Astrocyte (in vitro differentiated cells and primary cell): Measurements from ENCODE around the gene ENOPH1. TPM values are rescaled to one million over a fixed set of nuclear protein-coding genes. Genes with fewer than 3 reads are reported as not detected.

Experiments used
- DNase-seq: peaks from one replicate; pipeline ENCODE4 v3.0.0-alpha.2; 2010; ENCODE audit warnings: low read depth
- FAIRE-seq: peaks from 2 replicates; lab custom pipeline; 2011; peaks lifted over from hg19 to GRCh38; lab: Jason Lieb, UNC
- H2AFZ ChIP-seq: 2 replicates; pipeline ENCODE4 v1.6.0; 2012; ENCODE audit warnings: low read depth, low read length, inconsistent platforms
- H3K27ac ChIP-seq: 2 replicates; pipeline ENCODE4 v1.5.1; 2011; ENCODE audit warnings: low read depth, low read length, inconsistent platforms
- H3K27me3 ChIP-seq: 2 replicates; pipeline ENCODE4 v1.6.0; 2011; ENCODE audit warnings: low read length, inconsistent platforms; ENCODE audit not compliant: insufficient read depth
- H3K36me3 ChIP-seq: 2 replicates; pipeline ENCODE4 v1.5.1; 2011; ENCODE audit warnings: low read length, inconsistent platforms; ENCODE audit not compliant: insufficient read depth
- H3K4me1 ChIP-seq: 2 replicates; pipeline ENCODE4 v1.5.1; 2011; ENCODE audit warnings: low read length, inconsistent platforms; ENCODE audit not compliant: insufficient read depth
- H3K4me2 ChIP-seq: 2 replicates; pipeline ENCODE4 v1.6.0; 2012; ENCODE audit warnings: low read length, inconsistent platforms
- H3K4me3 ChIP-seq: 2 replicates; pipeline ENCODE4 v1.5.1; 2011; ENCODE audit warnings: low read depth, mild to moderate bottlenecking, low read length, inconsistent platforms; ENCODE audit not compliant: insufficient read depth
- H3K79me2 ChIP-seq: 2 replicates; pipeline ENCODE4 v1.6.0; 2012; ENCODE audit warnings: mild to moderate bottlenecking, low read length, inconsistent platforms; ENCODE audit not compliant: insufficient read depth
- H3K9ac ChIP-seq: 2 replicates; pipeline ENCODE4 v1.6.0; 2012; ENCODE audit warnings: mild to moderate bottlenecking, low read length, inconsistent platforms
- H3K9me3 ChIP-seq: 2 replicates; pipeline ENCODE4 v1.5.1; 2012; ENCODE audit warnings: low read depth, mild to moderate bottlenecking, low read length, inconsistent platforms; ENCODE audit not compliant: insufficient read depth
- H4K20me1 ChIP-seq: 2 replicates; pipeline ENCODE4 v1.6.0; 2012; ENCODE audit warnings: low read length, inconsistent platforms; ENCODE audit not compliant: insufficient read depth
- H3K27ac Mint-ChIP-seq: one replicate; pipeline ENCODE4 v1.8.0; 2021; ENCODE audit warnings: mild to moderate bottlenecking, mixed read lengths; ENCODE audit not compliant: unreplicated experiment
- H3K27me3 Mint-ChIP-seq: one replicate; pipeline ENCODE4 v1.8.0; 2021; ENCODE audit warnings: low read depth, mixed read lengths; ENCODE audit not compliant: unreplicated experiment
- H3K36me3 Mint-ChIP-seq: one replicate; pipeline ENCODE4 v1.8.0; 2021; ENCODE audit warnings: low read depth, mixed read lengths; ENCODE audit not compliant: unreplicated experiment
- H3K4me1 Mint-ChIP-seq: one replicate; pipeline ENCODE4 v1.8.0; 2021; ENCODE audit warnings: low read depth, mixed read lengths; ENCODE audit not compliant: unreplicated experiment
- H3K4me3 Mint-ChIP-seq: one replicate; pipeline ENCODE4 v1.8.0; 2021; ENCODE audit warnings: mild to moderate bottlenecking, moderate library complexity, mixed read lengths; ENCODE audit not compliant: unreplicated experiment
- H3K9me3 Mint-ChIP-seq: one replicate; pipeline ENCODE4 v1.8.0; 2021; ENCODE audit warnings: mild to moderate bottlenecking, mixed read lengths; ENCODE audit not compliant: unreplicated experiment
- CTCF ChIP-seq: IDR thresholded peaks from 2 replicates; pipeline ENCODE4 v1.5.1; 2011; ENCODE audit warnings: low read depth, mild to moderate bottlenecking, inconsistent platforms, low read length, moderate library complexity; ENCODE audit not compliant: insufficient read depth
- EZH2 ChIP-seq: IDR thresholded peaks from 2 replicates; pipeline ENCODE4 v1.6.1; 2012; ENCODE audit warnings: mild to moderate bottlenecking, low read length, inconsistent platforms; ENCODE audit not compliant: insufficient read depth
- total RNA-seq: library from RNA; stranded (reverse); gene quantifications from 2 replicates; pipeline ENCODE4 v1.2.1, GENCODE V29; 2021

The ENOPH1 gene
- total RNA-seq, 1 donor from 2014 or later: 32.6 TPM

- Histone ChIP-seq H3K36me3 (peaks cover 11% of the 10 kb centered on the region), H3K9me3 (no peaks in the 10 kb centered on the region), H3K4me3 (no peak overlapping the region), H3K27ac (no peak overlapping the region), H3K27me3 (no peaks in the 10 kb centered on the region), H3K4me2 (no peak overlapping the region), H4K20me1 (peaks cover 31% of the 10 kb centered on the region), H3K4me1 (no peaks in the 10 kb centered on the region), H3K9ac (no peak overlapping the region), H2AFZ (no peak overlapping the region), H3K79me2 (peaks cover 64% of the 10 kb centered on the region)
- peaks cover 8% of the 10 kb centered on the region for H3K36me3 Mint-ChIP-seq
- FAIRE-seq (no peak), DNase-seq (no peak)
- H3K4me1 Mint-ChIP-seq: no peaks in the 10 kb centered on the region
- H3K27me3 Mint-ChIP-seq: no peaks in the 10 kb centered on the region
- H3K4me3 Mint-ChIP-seq: no peak overlapping the region
- no peak overlapping the region for H3K27ac Mint-ChIP-seq
- no peaks in the 10 kb centered on the region for H3K9me3 Mint-ChIP-seq
- no peak for TF ChIP-seq CTCF
- TF ChIP-seq EZH2: no peak
Observed at GRCh38 chr4:82447886-82448285, 17.5 kb downstream of the ENOPH1 start.

GRCh38 chr4:82450966-82451755 lies 20.8 kb downstream of the ENOPH1 start:
- no peak for FAIRE-seq
- no peak overlapping the region for H3K4me2 ChIP-seq
- H3K4me1 ChIP-seq: no peaks in the 10 kb centered on the region
- peaks cover 34% of the 10 kb centered on the region for H3K79me2 ChIP-seq
- Mint-ChIP-seq H3K27ac (no peak overlapping the region), H3K4me3 (no peak overlapping the region), H3K4me1 (no peaks in the 10 kb centered on the region), H3K9me3 (no peaks in the 10 kb centered on the region), H3K36me3 (peaks cover 11% of the 10 kb centered on the region), H3K27me3 (no peaks in the 10 kb centered on the region)
- H3K27ac ChIP-seq: no peak overlapping the region
- peaks cover 11% of the 10 kb centered on the region for H3K36me3 ChIP-seq
- no peak for DNase-seq
- H3K9ac ChIP-seq: no peak overlapping the region
- no peak overlapping the region for H2AFZ ChIP-seq
- no peak overlapping the region for H3K4me3 ChIP-seq
- no peak for TF ChIP-seq EZH2
- H3K9me3 ChIP-seq: no peaks in the 10 kb centered on the region
- H4K20me1 ChIP-seq: peaks cover 11% of the 10 kb centered on the region
- H3K27me3 ChIP-seq: no peaks in the 10 kb centered on the region

- H3K36me3 ChIP-seq: peaks cover 16% of the 10 kb centered on the region
- DNase-seq: no peak
- no peaks in the 10 kb centered on the region for H3K9me3 Mint-ChIP-seq
- no peak overlapping the region for H2AFZ ChIP-seq
- no peaks in the 10 kb centered on the region for H3K4me1 Mint-ChIP-seq
- H3K79me2 ChIP-seq: peaks cover 30% of the 10 kb centered on the region
- no peak overlapping the region for H3K9ac ChIP-seq
- H3K27ac ChIP-seq: no peak overlapping the region
- H3K4me2 ChIP-seq: no peak overlapping the region
- no peaks in the 10 kb centered on the region for H3K27me3 ChIP-seq
- H3K4me3 ChIP-seq: no peak overlapping the region
- H3K27ac Mint-ChIP-seq: no peak overlapping the region
- FAIRE-seq: no peak
- no peaks in the 10 kb centered on the region for H3K9me3 ChIP-seq
- no peak overlapping the region for H3K4me3 Mint-ChIP-seq
- peaks cover 14% of the 10 kb centered on the region for H3K36me3 Mint-ChIP-seq
- H3K4me1 ChIP-seq: no peaks in the 10 kb centered on the region
- H3K27me3 Mint-ChIP-seq: no peaks in the 10 kb centered on the region
- H4K20me1 ChIP-seq: peaks cover 8% of the 10 kb centered on the region
- TF ChIP-seq EZH2: no peak
- TF ChIP-seq CTCF: no peak
Observed at GRCh38 chr4:82452026-82452425, 21.6 kb downstream of the ENOPH1 start.
